Measurements from ENCODE around the gene C1QTNF2.
A peak's percentile ranks its signal among the peaks of the same experiment; 100 is the strongest.

The C1QTNF2 gene

DNA sequence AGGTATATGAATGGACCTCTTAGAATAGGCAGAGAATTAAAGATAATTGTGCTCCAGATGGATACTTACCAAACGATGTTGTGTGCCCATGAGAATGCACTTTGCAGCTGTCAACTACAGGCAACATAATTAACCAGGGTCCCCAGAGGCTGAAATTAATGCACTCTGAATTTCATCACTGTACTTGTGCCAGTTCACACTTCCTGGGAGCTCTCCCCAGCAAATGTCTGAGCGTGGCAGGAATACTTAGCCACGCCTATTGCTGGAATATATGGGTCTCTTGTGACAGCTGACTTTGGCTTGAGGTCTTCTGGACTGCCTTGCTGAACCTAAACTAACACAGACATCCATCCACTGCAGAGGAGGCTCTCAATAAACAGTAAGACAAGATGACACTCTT is 11.9 kb upstream of the C1QTNF2 start:
- no peak overlapping the region for H3K4me3 ChIP-seq
- no peaks in the 10 kb centered on the region for H3K36me3 ChIP-seq (replicated peaks)
- H3K9me3 ChIP-seq, result no peaks in the 10 kb centered on the region
- peaks cover 31% of the 10 kb centered on the region for H3K27me3 ChIP-seq (ENCODE audit: low read depth)
- in situ Hi-C loops (cut with MboI; ENCODE audit: low sequenced_read_pairs), result no loop called here
- peaks cover 16% of the 10 kb centered on the region for H3K4me1 ChIP-seq
- peak in 1 of 2 experiments; percentile 43 for DNase-seq (ENCODE audit: low spot score in 2 of 2)

DNA sequence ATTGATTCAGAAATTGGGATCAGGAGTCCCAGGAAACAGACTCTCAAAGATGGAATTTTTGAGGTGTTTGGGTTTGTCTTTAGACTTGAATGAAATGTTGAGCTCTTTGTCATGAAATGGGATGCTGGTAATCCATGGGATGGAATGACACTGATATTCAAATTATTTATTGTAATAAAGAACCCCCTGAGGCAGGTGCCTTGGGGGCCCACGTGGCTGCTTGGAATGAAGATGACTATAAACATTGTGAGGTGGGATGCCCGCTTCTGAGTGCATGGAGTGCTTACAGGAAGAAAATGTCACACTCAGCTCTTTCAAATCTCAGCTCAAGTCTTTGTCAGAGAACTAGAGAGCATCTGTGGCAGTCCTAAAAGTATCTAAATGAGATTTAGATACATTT is 9.6 kb upstream of the C1QTNF2 start:
- no peaks in the 10 kb centered on the region for H3K36me3 ChIP-seq (replicated peaks)
- in situ Hi-C loops (cut with MboI; ENCODE audit: low sequenced_read_pairs), result no loop called here
- no peak for DNase-seq (ENCODE audit: low spot score in 2 of 2)

GRCh38 chr5:160379511-160379910 is 9.1 kb upstream of the C1QTNF2 start:
- Histone ChIP-seq H3K36me3 (replicated peaks) (no peaks in the 10 kb centered on the region), H3K27me3 (ENCODE audit: low read depth) (peaks cover 54% of the 10 kb centered on the region), H3K4me1 (peaks cover 16% of the 10 kb centered on the region), H3K4me3 (no peak overlapping the region), H3K9me3 (no peaks in the 10 kb centered on the region; the same call in 1 of the 2 replicates)
- in situ Hi-C loops (cut with MboI; ENCODE audit: low sequenced_read_pairs), result no loop called here
- no peak for DNase-seq (ENCODE audit: low spot score in 2 of 2)

More for the DNA sequence above, 9.6 kb upstream of the C1QTNF2 start:
- Histone ChIP-seq H3K9me3 (no peaks in the 10 kb centered on the region; the same call in 1 of the 2 replicates), H3K4me3 (no peak overlapping the region), H3K4me1 (peaks cover 16% of the 10 kb centered on the region), H3K27me3 (ENCODE audit: low read depth) (peaks cover 50% of the 10 kb centered on the region)

DNA sequence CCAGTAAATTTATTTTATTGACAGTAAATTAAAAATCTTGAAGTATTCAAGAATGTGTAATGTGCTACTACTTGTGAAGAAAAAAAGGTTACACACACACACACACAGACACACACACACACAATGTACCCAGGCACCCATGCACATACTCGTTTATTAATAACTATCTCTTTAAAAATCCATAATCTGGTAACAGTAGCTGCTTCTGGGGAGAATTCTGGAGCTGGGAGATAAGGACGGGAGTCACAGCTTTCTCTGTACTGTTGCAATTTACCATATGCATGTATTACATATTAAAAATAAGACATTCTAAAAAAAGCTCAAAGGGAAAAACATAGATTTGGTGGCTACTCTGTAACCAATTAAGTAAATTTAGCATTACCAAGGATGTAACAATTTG is 7.9 kb upstream of the C1QTNF2 start:
- H3K36me3 ChIP-seq (replicated peaks), result no peaks in the 10 kb centered on the region
- peaks cover 62% of the 10 kb centered on the region for H3K27me3 ChIP-seq (ENCODE audit: low read depth)
- H3K4me1 ChIP-seq, result peaks cover 13% of the 10 kb centered on the region
- no peak for DNase-seq (ENCODE audit: low spot score in 2 of 2)
- in situ Hi-C loops (cut with MboI; ENCODE audit: low sequenced_read_pairs), result no loop called here
- no peak overlapping the region for H3K4me3 ChIP-seq
- no peaks in the 10 kb centered on the region; the same call in 1 of the 2 replicates for H3K9me3 ChIP-seq

- no peak for DNase-seq (ENCODE audit: low spot score in 2 of 2)
- Histone ChIP-seq H3K27me3 (ENCODE audit: low read depth) (peaks cover 62% of the 10 kb centered on the region), H3K36me3 (replicated peaks) (no peaks in the 10 kb centered on the region), H3K9me3 (no peaks in the 10 kb centered on the region; the same call in 1 of the 2 replicates), H3K4me3 (no peak overlapping the region), H3K4me1 (peaks cover 10% of the 10 kb centered on the region)
- in situ Hi-C loops (cut with MboI; ENCODE audit: low sequenced_read_pairs), result no loop called here
Observed at GRCh38 chr5:160377651-160378050, 7.2 kb upstream of the C1QTNF2 start.

- no peak for DNase-seq (ENCODE audit: low spot score in 2 of 2)
- peaks cover 64% of the 10 kb centered on the region for H3K27me3 ChIP-seq (ENCODE audit: low read depth)
- H3K9me3 ChIP-seq, result no peaks in the 10 kb centered on the region; the same call in 1 of the 2 replicates
- H3K4me1 ChIP-seq, result no peaks in the 10 kb centered on the region
- H3K36me3 ChIP-seq (replicated peaks), result no peaks in the 10 kb centered on the region
- no peak overlapping the region for H3K4me3 ChIP-seq
- in situ Hi-C loops (cut with MboI; ENCODE audit: low sequenced_read_pairs), result no loop called here
Observed at GRCh38 chr5:160376416-160376815, 6.0 kb upstream of the C1QTNF2 start.

GRCh38 chr5:160375701-160376100 is 5.3 kb upstream of the C1QTNF2 start:
- Histone ChIP-seq H3K27me3 (ENCODE audit: low read depth) (peaks cover 64% of the 10 kb centered on the region), H3K4me1 (no peaks in the 10 kb centered on the region), H3K9me3 (no peaks in the 10 kb centered on the region; the same call in 1 of the 2 replicates), H3K36me3 (replicated peaks) (no peaks in the 10 kb centered on the region), H3K4me3 (no peak overlapping the region)
- no peak for DNase-seq (ENCODE audit: low spot score in 2 of 2)
- in situ Hi-C loops (cut with MboI; ENCODE audit: low sequenced_read_pairs), result no loop called here

- no peak for DNase-seq (ENCODE audit: low spot score in 2 of 2)
- Histone ChIP-seq H3K4me1 (no peaks in the 10 kb centered on the region), H3K4me3 (no peak overlapping the region), H3K36me3 (replicated peaks) (no peaks in the 10 kb centered on the region), H3K27me3 (ENCODE audit: low read depth) (peaks cover 64% of the 10 kb centered on the region), H3K9me3 (no peaks in the 10 kb centered on the region; the same call in 1 of the 2 replicates)
- in situ Hi-C loops (cut with MboI; ENCODE audit: low sequenced_read_pairs), result no loop called here
Observed at GRCh38 chr5:160375166-160375565, 4.7 kb upstream of the C1QTNF2 start.

- H3K9me3 ChIP-seq, result no peaks in the 10 kb centered on the region; the same call in 1 of the 2 replicates
- H3K36me3 ChIP-seq (replicated peaks), result no peaks in the 10 kb centered on the region
- H3K4me1 ChIP-seq, result no peaks in the 10 kb centered on the region
- in situ Hi-C loops (cut with MboI; ENCODE audit: low sequenced_read_pairs), result no loop called here
- peaks cover 58% of the 10 kb centered on the region for H3K27me3 ChIP-seq (ENCODE audit: low read depth)
- no peak overlapping the region for H3K4me3 ChIP-seq
- no peak for DNase-seq (ENCODE audit: low spot score in 2 of 2)
Observed at GRCh38 chr5:160371294-160371693, 868 bp upstream of the C1QTNF2 start.

DNA sequence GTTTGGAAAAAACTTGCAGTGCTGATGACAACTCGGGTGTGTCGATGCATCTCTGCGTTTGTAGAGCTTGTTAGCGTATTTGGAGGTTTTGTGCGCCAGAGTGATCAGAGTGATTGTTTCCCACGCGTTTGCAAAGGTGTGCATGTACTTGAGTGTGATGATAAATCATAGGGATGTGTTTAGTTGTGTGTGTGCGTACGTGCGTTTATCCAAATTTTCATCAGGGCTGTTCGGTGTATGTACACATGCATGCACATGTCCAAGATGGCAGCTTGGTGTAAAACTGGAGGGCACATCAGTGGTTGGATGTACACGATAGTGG is 248 bp upstream of the C1QTNF2 start:
- in situ Hi-C loops (cut with MboI; ENCODE audit: low sequenced_read_pairs), result no loop called here
- H3K36me3 ChIP-seq (replicated peaks), result no peaks in the 10 kb centered on the region
- DNase-seq (ENCODE audit: low spot score in 2 of 2), result no peak
- H3K4me1 ChIP-seq, result no peaks in the 10 kb centered on the region
- H3K9me3 ChIP-seq, result no peaks in the 10 kb centered on the region
- H3K27me3 ChIP-seq (ENCODE audit: low read depth), result peaks cover 51% of the 10 kb centered on the region
- H3K4me3 ChIP-seq, result peak overlapping the region; percentile 28

GRCh38 chr5:160367885-160368284 is 2.5 kb downstream of the C1QTNF2 start:
- no peaks in the 10 kb centered on the region for H3K4me1 ChIP-seq
- in situ Hi-C loops (cut with MboI; ENCODE audit: low sequenced_read_pairs), result no loop called here
- DNase-seq (ENCODE audit: low spot score in 2 of 2), result no peak
- H3K4me3 ChIP-seq, result no peak overlapping the region
- H3K36me3 ChIP-seq (replicated peaks), result no peaks in the 10 kb centered on the region
- H3K9me3 ChIP-seq, result no peaks in the 10 kb centered on the region
- peaks cover 33% of the 10 kb centered on the region for H3K27me3 ChIP-seq (ENCODE audit: low read depth)

GRCh38 chr5:160367261-160367660 is 3.2 kb downstream of the C1QTNF2 start:
- Histone ChIP-seq H3K27me3 (ENCODE audit: low read depth) (peaks cover 33% of the 10 kb centered on the region), H3K4me1 (no peaks in the 10 kb centered on the region), H3K4me3 (no peak overlapping the region), H3K9me3 (no peaks in the 10 kb centered on the region), H3K36me3 (replicated peaks) (no peaks in the 10 kb centered on the region)
- in situ Hi-C loops (cut with MboI; ENCODE audit: low sequenced_read_pairs), result no loop called here
- DNase-seq (ENCODE audit: low spot score in 2 of 2), result no peak

DNA sequence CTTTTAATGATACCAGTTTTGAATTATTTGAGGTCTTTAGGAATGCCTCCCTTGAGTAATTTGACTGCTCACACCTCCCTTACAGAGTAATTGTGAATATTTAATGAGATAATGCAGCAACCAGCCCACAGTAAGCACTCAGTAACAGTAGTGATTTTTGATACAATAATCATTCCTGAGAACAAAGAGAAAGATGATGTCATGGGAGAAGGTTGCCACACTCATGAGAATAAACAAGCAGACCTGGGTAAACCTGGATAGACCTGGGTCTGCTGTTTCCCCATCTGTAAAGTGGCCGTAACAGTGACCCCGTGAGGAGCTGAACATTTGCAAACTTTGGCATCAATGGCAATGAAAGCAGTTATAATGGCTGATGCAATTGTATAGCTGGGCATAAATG is 4.2 kb downstream of the C1QTNF2 start:
- DNase-seq (ENCODE audit: low spot score in 2 of 2), result no peak
- Histone ChIP-seq H3K27me3 (ENCODE audit: low read depth) (peaks cover 25% of the 10 kb centered on the region), H3K4me3 (no peak overlapping the region), H3K9me3 (no peaks in the 10 kb centered on the region), H3K36me3 (replicated peaks) (no peaks in the 10 kb centered on the region), H3K4me1 (no peaks in the 10 kb centered on the region)
- in situ Hi-C loops (cut with MboI; ENCODE audit: low sequenced_read_pairs), result no loop called here

GRCh38 chr5:160363660-160364395 is 6.6 kb downstream of the C1QTNF2 start:
- Histone ChIP-seq H3K4me1 (no peaks in the 10 kb centered on the region), H3K36me3 (replicated peaks) (no peaks in the 10 kb centered on the region), H3K27me3 (ENCODE audit: low read depth) (peaks cover under 1% of the 10 kb centered on the region; the same call in 1 of the 2 replicates), H3K4me3 (no peak overlapping the region), H3K9me3 (no peaks in the 10 kb centered on the region)
- in situ Hi-C loops (cut with MboI; ENCODE audit: low sequenced_read_pairs), result no loop called here
- DNase-seq (ENCODE audit: low spot score in 2 of 2), result no peak

GRCh38 chr5:160363211-160363610 is 7.2 kb downstream of the C1QTNF2 start:
- no peaks in the 10 kb centered on the region for H3K9me3 ChIP-seq
- in situ Hi-C loops (cut with MboI; ENCODE audit: low sequenced_read_pairs), result no loop called here

More at GRCh38 chr5:160363211-160363610, 7.2 kb downstream of the C1QTNF2 start:
- DNase-seq (ENCODE audit: low spot score in 2 of 2), result no peak
- Histone ChIP-seq H3K27me3 (ENCODE audit: low read depth) (no peaks in the 10 kb centered on the region), H3K36me3 (replicated peaks) (no peaks in the 10 kb centered on the region), H3K4me3 (no peak overlapping the region), H3K4me1 (no peaks in the 10 kb centered on the region)

Measured in HAP-1 (cell line).